HPDE6-E6E7 (cell line): ENCODE results near the gene TANC1.

Experiments used
- DNase-seq: peaks from one replicate; pipeline ENCODE4 v3.0.0; 2011; ENCODE audit warnings: missing footprints; ENCODE audit errors: extremely low spot score

Gene TANC1

DNA sequence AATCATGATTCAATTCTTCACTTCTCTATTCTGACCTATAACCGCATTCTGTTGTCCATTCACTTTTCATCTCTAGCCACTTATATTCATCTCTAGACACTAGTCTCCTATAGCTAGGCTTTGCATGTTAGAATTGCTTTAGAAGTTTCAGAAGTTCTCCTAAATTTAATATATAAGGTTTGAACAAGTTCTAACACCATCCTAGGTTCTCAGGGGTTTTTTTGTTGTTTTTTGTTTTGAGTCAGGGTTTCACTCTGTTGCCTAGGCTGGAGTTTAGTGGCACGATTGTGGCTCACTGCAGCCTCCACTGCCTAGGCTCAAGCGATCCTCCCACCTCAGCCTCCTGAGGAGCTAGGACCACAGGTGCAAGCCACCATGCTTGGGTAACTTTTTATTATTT, 298.1 kb downstream of the TANC1 start:
- DNase-seq: no peak

DNA sequence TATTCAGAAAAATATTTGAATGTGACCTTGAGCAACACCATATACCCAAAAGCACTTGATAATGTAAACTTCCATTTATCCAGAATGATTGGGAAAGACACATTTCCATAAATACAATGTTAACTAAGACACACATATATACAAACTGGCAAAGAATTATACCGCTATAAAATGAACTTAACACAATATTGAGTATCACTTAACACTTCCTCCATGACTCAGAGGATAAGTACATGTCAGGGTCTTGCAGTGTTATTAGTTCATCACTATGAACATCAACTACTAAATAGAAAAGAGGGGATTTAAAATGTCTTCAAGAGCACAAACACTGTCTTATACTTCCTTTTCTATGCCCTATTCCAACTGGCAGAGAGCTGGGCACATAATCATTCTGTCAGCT, 299.5 kb downstream of the TANC1 start:
- DNase-seq: no peak

DNA sequence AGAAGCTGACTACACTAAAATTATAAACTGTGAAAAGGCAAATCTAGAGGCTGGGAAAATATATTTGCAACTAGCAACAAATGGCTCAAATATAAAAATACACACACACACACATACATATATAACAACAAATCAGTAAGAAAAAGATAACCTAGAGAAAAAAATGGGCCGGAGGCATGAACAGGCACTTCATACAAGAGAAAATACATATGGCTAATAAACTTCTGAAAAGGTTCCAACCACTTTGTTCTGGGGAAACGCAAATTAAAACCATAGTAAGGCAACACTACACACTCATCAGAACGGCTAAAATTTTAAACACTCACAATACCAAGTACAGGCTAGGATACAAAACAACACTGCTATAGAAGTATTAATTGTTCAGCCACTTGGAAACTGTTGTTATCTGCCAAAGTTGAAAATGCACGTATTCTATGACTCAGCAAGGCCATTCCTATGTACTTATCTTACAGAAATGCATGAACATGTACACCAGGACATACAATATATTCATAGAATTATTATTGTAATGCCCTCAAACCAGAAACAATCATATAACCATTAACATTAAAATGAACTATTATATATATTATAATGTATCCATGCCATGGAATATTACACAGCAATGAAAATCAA, 302.4 kb downstream of the TANC1 start:
- DNase-seq: no peak

DNA sequence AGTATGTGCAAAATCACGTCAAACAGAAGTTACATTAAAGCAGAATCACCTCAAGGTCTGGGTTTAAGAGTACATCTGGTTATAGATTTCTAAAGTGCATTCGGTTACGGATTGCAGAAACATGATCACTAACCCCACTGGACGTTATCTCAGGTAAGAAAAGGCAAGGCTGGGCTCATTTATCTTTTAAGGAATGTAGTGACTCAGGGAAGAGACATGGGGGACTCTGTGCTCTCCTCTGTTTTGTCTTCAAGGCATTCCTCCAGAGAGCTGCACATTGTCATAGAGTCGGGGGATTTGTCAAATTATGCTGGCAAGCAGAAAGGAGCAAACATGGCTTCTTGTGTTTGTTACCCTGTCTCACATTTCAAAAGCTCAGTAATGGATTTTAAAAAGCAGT, 303.7 kb downstream of the TANC1 start:
- no peak for DNase-seq

DNA sequence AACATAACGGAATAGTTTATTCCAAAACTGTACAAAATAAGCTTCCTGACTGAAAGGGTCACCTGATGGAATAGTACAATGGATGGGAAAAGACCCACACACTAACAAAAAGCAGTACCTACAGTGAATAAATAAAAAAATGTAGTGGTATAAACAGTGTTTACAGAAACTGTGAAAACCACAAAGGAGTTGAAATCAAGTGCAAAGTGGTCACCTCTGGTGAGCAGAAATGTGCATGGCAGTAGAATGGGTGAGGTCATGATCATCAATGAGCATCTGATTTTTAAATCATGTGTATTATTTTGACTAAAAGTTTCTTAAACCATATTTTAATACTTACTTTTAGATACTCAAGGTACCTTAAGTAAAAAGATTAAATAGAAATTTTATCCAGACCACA, 306.7 kb downstream of the TANC1 start:
- no peak for DNase-seq

DNA sequence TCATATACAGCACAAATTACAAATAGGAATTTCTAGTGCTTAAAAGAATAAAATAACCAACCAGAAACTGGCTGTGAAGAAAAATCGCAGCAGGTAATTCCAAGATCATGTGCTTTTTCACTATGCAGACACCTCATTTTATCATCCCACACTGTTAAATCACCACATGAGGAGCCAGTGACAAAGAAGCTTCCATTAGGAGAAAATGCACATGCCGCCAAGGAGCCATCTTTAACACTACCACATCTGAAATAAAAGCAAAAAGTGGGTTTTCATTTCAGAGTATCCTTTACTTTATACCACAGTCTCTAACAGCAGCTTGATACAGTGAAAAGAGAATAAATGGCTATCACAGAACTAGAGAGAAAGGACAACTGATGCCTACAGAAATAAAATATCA, 311.3 kb downstream of the TANC1 start:
- DNase-seq: no peak

DNA sequence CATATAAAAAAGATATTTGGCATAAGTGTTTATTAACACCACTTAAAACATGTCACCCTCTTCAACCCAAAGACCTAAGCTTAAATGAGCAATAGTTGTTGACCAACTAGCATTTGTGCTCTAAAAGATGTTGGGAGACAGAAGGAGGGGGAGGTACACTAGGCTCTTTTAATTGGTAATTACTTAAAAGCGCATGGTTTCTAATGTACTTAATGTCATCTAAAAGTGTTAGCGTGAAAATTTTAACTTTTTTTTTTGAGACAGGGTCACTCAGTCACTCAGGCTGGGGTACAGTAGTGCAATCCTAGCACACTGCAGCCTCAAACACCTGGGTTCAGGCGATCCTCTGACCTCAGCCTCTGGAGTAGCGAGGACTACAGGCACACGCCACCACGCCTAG, 312.6 kb downstream of the TANC1 start:
- no peak for DNase-seq
